ENCODE results near the gene DLX2.

DLX2 gene

GRCh38 chr2:172085460-172086159 is 17.1 kb downstream of the DLX2 start, which contains the start of gene DLX1:
Gene DLX1, plus strand, starts transcription at chr2:172085507. Its CDS starts 171 bp downstream, at chr2:172085678.
- peak within 1 kb of the TSS; percentile 72 for H3K4me3 ChIP-seq (ENCODE audit: control insufficient read depth, low read depth, low read length)
- no peak for TF ChIP-seq CTCF (IDR thresholded peaks at IDR 0.05; ENCODE audit: control insufficient read depth, insufficient read depth, low read depth, low read length, missing control alignments)
- no peak for DNase-seq (ENCODE audit: low read depth)

GRCh38 chr2:172084645-172085459 is 17.8 kb downstream of the DLX2 start:
- DNase-seq (ENCODE audit: low read depth): peak; percentile 92
- H3K4me3 ChIP-seq (ENCODE audit: control insufficient read depth, low read depth, low read length): peak overlapping the region; percentile 72
- no peak for TF ChIP-seq CTCF (IDR thresholded peaks at IDR 0.05; ENCODE audit: control insufficient read depth, insufficient read depth, low read depth, low read length, missing control alignments)

- no peak for DNase-seq (ENCODE audit: low read depth)
- peak overlapping the region; percentile 72 for H3K4me3 ChIP-seq (ENCODE audit: control insufficient read depth, low read depth, low read length)
- TF ChIP-seq CTCF (IDR thresholded peaks at IDR 0.05; ENCODE audit: control insufficient read depth, insufficient read depth, low read depth, low read length, missing control alignments): no peak
These were observed 18.4 kb downstream of the DLX2 start for GRCh38 chr2:172084395-172084644.

GRCh38 chr2:172083628-172084394 is 18.9 kb downstream of the DLX2 start:
- peak overlapping the region; percentile 72 for H3K4me3 ChIP-seq (ENCODE audit: control insufficient read depth, low read depth, low read length)
- no peak for TF ChIP-seq CTCF (IDR thresholded peaks at IDR 0.05; ENCODE audit: control insufficient read depth, insufficient read depth, low read depth, low read length, missing control alignments)
- DNase-seq (ENCODE audit: low read depth): no peak

- DNase-seq (ENCODE audit: low read depth): no peak
- no peak for TF ChIP-seq CTCF (IDR thresholded peaks at IDR 0.05; ENCODE audit: control insufficient read depth, insufficient read depth, low read depth, low read length, missing control alignments)
- peak overlapping the region; percentile 38 for H3K4me3 ChIP-seq (ENCODE audit: control insufficient read depth, low read depth, low read length)
These were observed 19.6 kb downstream of the DLX2 start for GRCh38 chr2:172082944-172083627.
